Uterus (tissue), 2 donors: ENCODE measurements around the gene SNX30.

ENCODE experiments used
- CTCF ChIP-seq, 4 experiments: fragments of 200-600 bp in 2 of 4; fragments of 450-650 bp in 2 of 4; sonication (generic) in 2 of 4; IDR thresholded peaks; one replicate each; pipeline ENCODE4 v1.5.1; 2016 to 2019; ENCODE audit warnings: antibody characterized with exemption in 4 of 4, mild to moderate bottlenecking in 2 of 4, moderate library complexity in 1 of 4
- POLR2A ChIP-seq, 2 donors: fragments of 450-650 bp; IDR thresholded peaks; one replicate each; pipeline ENCODE4 v1.6.1; 2016; ENCODE audit warnings: antibody characterized with exemption in 2 of 2, mild to moderate bottlenecking in 1 of 2, moderate library complexity in 1 of 2

- TF ChIP-seq CTCF (IDR thresholded peaks at IDR 0.05) (no peak), POLR2A (IDR thresholded peaks at IDR 0.05) (no peak)
Observed at GRCh38 chr9:112849363-112849922, 98.9 kb downstream of the SNX30 start.
